Endodermal cell (in vitro differentiated cells): ENCODE results near the gene UTS2B. TPM values are rescaled to one million over a fixed set of nuclear protein-coding genes. Genes with fewer than 3 reads are reported as not detected.
A peak's percentile ranks its signal among the peaks of the same experiment; 100 is the strongest.

ENCODE experiments used
- DNase-seq: peaks from one replicate; pipeline ENCODE4 v3.0.0-alpha.2; 2017
- H3K27ac ChIP-seq: 2 replicates; pipeline ENCODE4 v1.5.1; 2013; ENCODE audit warnings: mild to moderate bottlenecking, low read depth, low read length, moderate library complexity
- H3K27me3 ChIP-seq: 2 replicates; pipeline ENCODE4 v1.6.1; 2013; ENCODE audit warnings: mild to moderate bottlenecking, low read length, moderate library complexity; ENCODE audit not compliant: insufficient read depth, control insufficient read depth, poor library complexity, severe bottlenecking
- H3K36me3 ChIP-seq: 2 replicates; pipeline ENCODE4 v1.7.0; 2013; ENCODE audit warnings: mild to moderate bottlenecking, low read length, moderate library complexity; ENCODE audit not compliant: control insufficient read depth, insufficient read depth
- H3K4me1 ChIP-seq: one replicate; pipeline ENCODE4 v1.7.0; 2013; ENCODE audit warnings: low read length; ENCODE audit not compliant: control insufficient read depth, insufficient read depth
- H3K4me3 ChIP-seq: 2 replicates; pipeline ENCODE4 v1.5.1; 2013; ENCODE audit warnings: mild to moderate bottlenecking, low read length, moderate library complexity
- H3K9ac ChIP-seq: 2 replicates; pipeline ENCODE4 v1.6.1; 2013; ENCODE audit warnings: mild to moderate bottlenecking, low read length, moderate library complexity; ENCODE audit not compliant: poor library complexity, severe bottlenecking; ENCODE audit errors: extremely low read depth
- H3K9me3 ChIP-seq: 2 replicates; pipeline ENCODE4 v1.6.1; 2013; ENCODE audit warnings: mild to moderate bottlenecking, low read length, moderate library complexity; ENCODE audit not compliant: control insufficient read depth
- H3K27ac Mint-ChIP-seq: 2 replicates; pipeline ENCODE4 v1.8.0; 2020; ENCODE audit warnings: mixed read lengths
- H3K27me3 Mint-ChIP-seq: 2 replicates; pipeline ENCODE4 v1.8.0; 2021; ENCODE audit warnings: mild to moderate bottlenecking, mixed read lengths; ENCODE audit not compliant: insufficient read depth
- H3K36me3 Mint-ChIP-seq: 2 replicates; pipeline ENCODE4 v1.8.0; 2020; ENCODE audit warnings: low read depth, mixed read lengths
- H3K4me1 Mint-ChIP-seq: 2 replicates; pipeline ENCODE4 v1.8.0; 2020; ENCODE audit warnings: mixed read lengths
- H3K4me3 Mint-ChIP-seq: 2 replicates; pipeline ENCODE4 v1.8.0; 2020; ENCODE audit warnings: mild to moderate bottlenecking, moderate library complexity, mixed read lengths
- H3K9me3 Mint-ChIP-seq: 2 replicates; pipeline ENCODE4 v1.8.0; 2020; ENCODE audit warnings: mild to moderate bottlenecking, mixed read lengths
- WGBS, 2 experiments: methylation state at CpG; one replicate each; pipeline versions ENCODE4 v1.1.5 to v1.1.7; 2013; ENCODE audit warnings: missing lambda C conversion rate in 2 of 2, mixed read lengths in 1 of 2; ENCODE audit not compliant: insufficient coverage in 1 of 2, insufficient read length in 1 of 2; 5-methylcytosine and 5-hydroxymethylcytosine counted together
- total RNA-seq, 2 donors: library from RNA; stranded (reverse); fragmentation: NEBNext Ultra II Directional in 1 of 2; extraction: Animal tissue kit (Norgen Biotek cat#: 25700) in 1 of 2; gene quantifications; 2 replicates in 1 of 2; 3 replicates in 1 of 2; pipeline ENCODE4 v1.2.1, GENCODE V29; 2021
- TF ChIP-seq, protein P1 (sequence below): fragments of 200-600 bp; sonication (generic); conservative IDR thresholded peaks from 2 replicates; pipeline ENCODE4 v1.5.0; 2021; ENCODE audit warnings: antibody characterized with exemption, mild to moderate bottlenecking

Gene UTS2B
- total RNA-seq, 2 donors from 2014 or later: 0.90 TPM; not detected in 1

DNA sequence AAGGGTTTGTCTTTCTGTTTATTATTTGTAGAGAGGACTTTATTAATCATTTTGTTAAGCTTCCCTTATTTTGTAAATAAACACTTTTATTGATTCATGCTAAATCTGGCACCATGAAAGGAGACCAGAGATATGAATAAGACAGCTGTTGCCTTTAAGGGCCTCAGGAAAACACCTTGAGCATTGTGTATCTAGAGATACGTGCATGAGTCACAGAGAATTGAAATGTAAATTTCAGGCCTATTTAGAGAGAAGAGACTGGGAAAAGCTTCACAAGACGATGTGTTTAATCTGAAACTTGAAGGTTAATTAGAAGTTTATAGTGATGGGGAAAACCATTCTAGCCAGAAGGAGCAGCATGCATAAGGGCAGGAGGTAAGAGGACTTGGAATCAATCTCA is 28.6 kb upstream of the UTS2B start:
- Histone ChIP-seq H3K4me3 (no peak overlapping the region), H3K27me3 (no peaks in the 10 kb centered on the region), H3K36me3 (peaks cover 67% of the 10 kb centered on the region), H3K9ac (no peak overlapping the region), H3K27ac (no peak overlapping the region), H3K4me1 (no peaks in the 10 kb centered on the region), H3K9me3 (no peaks in the 10 kb centered on the region)
- H3K9me3 Mint-ChIP-seq: no peaks in the 10 kb centered on the region
- TF ChIP-seq, protein P1, sequence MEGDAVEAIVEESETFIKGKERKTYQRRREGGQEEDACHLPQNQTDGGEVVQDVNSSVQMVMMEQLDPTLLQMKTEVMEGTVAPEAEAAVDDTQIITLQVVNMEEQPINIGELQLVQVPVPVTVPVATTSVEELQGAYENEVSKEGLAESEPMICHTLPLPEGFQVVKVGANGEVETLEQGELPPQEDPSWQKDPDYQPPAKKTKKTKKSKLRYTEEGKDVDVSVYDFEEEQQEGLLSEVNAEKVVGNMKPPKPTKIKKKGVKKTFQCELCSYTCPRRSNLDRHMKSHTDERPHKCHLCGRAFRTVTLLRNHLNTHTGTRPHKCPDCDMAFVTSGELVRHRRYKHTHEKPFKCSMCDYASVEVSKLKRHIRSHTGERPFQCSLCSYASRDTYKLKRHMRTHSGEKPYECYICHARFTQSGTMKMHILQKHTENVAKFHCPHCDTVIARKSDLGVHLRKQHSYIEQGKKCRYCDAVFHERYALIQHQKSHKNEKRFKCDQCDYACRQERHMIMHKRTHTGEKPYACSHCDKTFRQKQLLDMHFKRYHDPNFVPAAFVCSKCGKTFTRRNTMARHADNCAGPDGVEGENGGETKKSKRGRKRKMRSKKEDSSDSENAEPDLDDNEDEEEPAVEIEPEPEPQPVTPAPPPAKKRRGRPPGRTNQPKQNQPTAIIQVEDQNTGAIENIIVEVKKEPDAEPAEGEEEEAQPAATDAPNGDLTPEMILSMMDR: no peak
- H3K4me3 Mint-ChIP-seq: no peak overlapping the region
- peak overlapping the region; percentile 56 for H3K27ac Mint-ChIP-seq
- H3K36me3 Mint-ChIP-seq: peaks cover 44% of the 10 kb centered on the region
- peaks cover 31% of the 10 kb centered on the region for H3K4me1 Mint-ChIP-seq
- DNase-seq: no peak
- WGBS, 2 experiments: 81 to 83% methylated on average over 2 of the region's 2 CpGs
- no peaks in the 10 kb centered on the region for H3K27me3 Mint-ChIP-seq

DNA sequence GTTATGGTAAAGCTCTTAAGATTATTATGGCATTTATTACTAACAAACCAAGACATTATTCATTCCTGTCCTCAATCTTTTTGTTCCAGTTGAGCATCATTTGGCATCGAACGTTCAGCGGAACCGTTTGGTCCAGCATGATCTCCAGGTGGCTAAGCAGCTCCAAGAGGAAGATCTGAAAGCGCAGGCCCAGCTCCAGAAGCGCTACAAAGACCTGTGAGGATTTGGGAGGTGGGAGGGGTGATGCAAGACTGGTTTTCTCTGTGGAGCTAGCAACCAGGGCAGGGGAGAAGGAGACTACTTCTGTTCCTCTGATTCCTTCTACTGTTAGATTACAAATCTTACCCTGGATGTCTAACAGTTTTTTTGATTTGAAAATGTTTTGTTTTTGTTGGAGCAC is 27.6 kb upstream of the UTS2B start:
- TF ChIP-seq, protein P1: no peak
- no peak overlapping the region for H3K4me3 Mint-ChIP-seq
- H3K36me3 Mint-ChIP-seq: peaks cover 36% of the 10 kb centered on the region
- no peaks in the 10 kb centered on the region for H3K9me3 Mint-ChIP-seq
- Histone ChIP-seq H3K9ac (no peak overlapping the region), H3K27me3 (no peaks in the 10 kb centered on the region), H3K4me3 (no peak overlapping the region), H3K27ac (no peak overlapping the region), H3K36me3 (peaks cover 58% of the 10 kb centered on the region), H3K4me1 (no peaks in the 10 kb centered on the region), H3K9me3 (no peaks in the 10 kb centered on the region)
- peaks cover 31% of the 10 kb centered on the region for H3K4me1 Mint-ChIP-seq
- DNase-seq: peak; percentile 55
- no peaks in the 10 kb centered on the region for H3K27me3 Mint-ChIP-seq
- no peak overlapping the region for H3K27ac Mint-ChIP-seq
- WGBS, 2 experiments: 95 to 97% methylated on average over 6 of the region's 6 CpGs

DNA sequence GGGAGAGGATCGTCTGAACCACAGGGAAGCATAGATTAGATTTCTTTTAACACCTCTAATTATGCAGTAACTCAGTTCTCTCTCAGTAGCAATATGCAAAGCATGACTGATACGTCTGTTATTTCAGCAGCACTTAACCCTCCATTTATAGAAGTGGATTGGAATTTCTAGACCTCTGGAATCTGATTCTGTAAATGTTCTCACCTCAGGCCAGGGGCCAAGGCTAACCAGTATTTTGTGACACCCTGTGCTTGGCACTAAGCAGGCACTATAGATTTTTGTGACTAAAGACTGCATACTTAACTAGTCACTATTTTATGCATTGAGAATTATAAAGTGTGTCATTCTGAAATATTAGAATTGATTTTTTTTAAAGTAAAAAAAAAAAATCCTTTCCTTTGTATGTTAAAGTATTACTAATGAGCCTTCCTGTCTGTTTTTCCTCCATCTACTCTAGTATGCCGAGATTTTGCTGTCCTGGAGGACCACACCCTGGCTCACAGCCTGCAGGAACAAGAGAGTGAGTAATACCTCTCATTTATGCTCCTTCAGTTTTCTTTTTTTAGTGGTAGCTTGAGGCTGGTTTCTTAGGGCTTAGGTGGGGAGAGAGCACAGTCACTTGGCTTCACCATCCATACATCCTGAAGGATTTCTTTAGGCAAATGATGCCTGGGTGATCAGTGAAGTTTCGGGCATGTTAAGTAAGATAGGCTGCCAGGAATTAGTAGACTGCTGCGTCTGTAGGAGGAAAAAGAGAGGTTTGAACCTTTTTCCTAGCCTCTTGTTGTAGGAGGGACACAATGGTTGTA is 26.5 kb upstream of the UTS2B start:
- no peak overlapping the region for H3K4me3 ChIP-seq
- peaks cover 48% of the 10 kb centered on the region for H3K36me3 ChIP-seq
- Mint-ChIP-seq H3K9me3 (no peaks in the 10 kb centered on the region), H3K4me1 (peaks cover 31% of the 10 kb centered on the region), H3K27ac (peak overlapping the region; percentile 80), H3K36me3 (peaks cover 28% of the 10 kb centered on the region), H3K27me3 (no peaks in the 10 kb centered on the region), H3K4me3 (no peak overlapping the region)
- no peak overlapping the region for H3K9ac ChIP-seq
- 78 to 83% methylated on average over 4 to 5 of the region's 5 CpGs for WGBS, 2 experiments
- TF ChIP-seq, protein P1: no peak
- no peaks in the 10 kb centered on the region for H3K9me3 ChIP-seq
- no peaks in the 10 kb centered on the region for H3K27me3 ChIP-seq
- H3K4me1 ChIP-seq: no peaks in the 10 kb centered on the region
- peak; percentile 51 for DNase-seq
- H3K27ac ChIP-seq: no peak overlapping the region
